Neural progenitor cell (in vitro differentiated cells): ENCODE data around the gene A1CF. TPM values are rescaled to one million over a fixed set of nuclear protein-coding genes. Genes with fewer than 3 reads are reported as not detected.
A peak's percentile ranks its signal among the peaks of the same experiment; 100 is the strongest.
"Not testable (repeated sequence)": the region's sequence is repeated elsewhere in the genome, so short reads cannot be mapped to it uniquely, and the experiment has no call there.

Experiments used
- DNase-seq: peaks from one replicate; pipeline ENCODE4 v3.0.0-alpha.2; 2016; ENCODE audit warnings: low spot score
- H2AFZ ChIP-seq: fragments of 200-600 bp; sonication (generic); replicated peaks from 2 replicates; pipeline ENCODE4 v1.6.1; 2016; ENCODE audit warnings: antibody characterized with exemption
- H3F3A ChIP-seq: fragments of 200-600 bp; sonication (generic); 2 replicates; pipeline ENCODE4 v1.6.1; 2016; ENCODE audit warnings: antibody characterized with exemption, low read depth
- H3K27ac ChIP-seq: fragments of 200-600 bp; sonication (generic); 2 replicates; pipeline ENCODE4 v1.5.1; 2016; ENCODE audit warnings: mild to moderate bottlenecking
- H3K27me3 ChIP-seq: fragments of 200-600 bp; sonication (generic); 2 replicates; pipeline ENCODE4 v1.6.1; 2016; ENCODE audit warnings: mild to moderate bottlenecking, moderate library complexity
- H3K36me3 ChIP-seq: fragments of 200-600 bp; sonication (generic); 2 replicates; pipeline ENCODE4 v1.5.1; 2016
- H3K4me1 ChIP-seq: fragments of 200-600 bp; sonication (generic); 2 replicates; pipeline ENCODE4 v1.6.1; 2016; ENCODE audit warnings: mixed run types
- H3K4me2 ChIP-seq: fragments of 200-600 bp; sonication (generic); 2 replicates; pipeline ENCODE4 v1.6.1; 2016
- H3K4me3 ChIP-seq: fragments of 200-600 bp; sonication (generic); 2 replicates; pipeline ENCODE4 v1.5.1; 2016
- H3K79me2 ChIP-seq: fragments of 200-600 bp; sonication (generic); 2 replicates; pipeline ENCODE4 v1.6.1; 2016; ENCODE audit warnings: low read depth
- H3K9ac ChIP-seq: fragments of 200-600 bp; sonication (generic); 2 replicates; pipeline ENCODE4 v1.6.1; 2016
- H3K9me3 ChIP-seq: fragments of 200-600 bp; sonication (generic); 2 replicates; pipeline ENCODE4 v1.5.1; 2016; ENCODE audit warnings: low read depth
- H4K20me1 ChIP-seq: fragments of 200-600 bp; sonication (generic); 2 replicates; pipeline ENCODE4 v1.6.1; 2016; ENCODE audit warnings: low read depth
- H3K27ac Mint-ChIP-seq: 3 replicates; pipeline ENCODE4 v1.8.0; 2021; ENCODE audit warnings: mixed read lengths
- H3K27me3 Mint-ChIP-seq: 2 replicates; pipeline ENCODE4 v1.8.0; 2022; ENCODE audit warnings: low read depth, mild to moderate bottlenecking, inconsistent platforms, moderate library complexity, mixed read lengths; ENCODE audit not compliant: insufficient read depth
- H3K36me3 Mint-ChIP-seq: 3 replicates; pipeline ENCODE4 v1.8.0; 2021; ENCODE audit warnings: mixed read lengths
- H3K4me1 Mint-ChIP-seq: 3 replicates; pipeline ENCODE4 v1.8.0; 2021; ENCODE audit warnings: mixed read lengths
- H3K4me3 Mint-ChIP-seq: 3 replicates; pipeline ENCODE4 v1.8.0; 2021; ENCODE audit warnings: mild to moderate bottlenecking, moderate library complexity, mixed read lengths
- H3K9me3 Mint-ChIP-seq: 3 replicates; pipeline ENCODE4 v1.8.0; 2020; ENCODE audit warnings: mixed read lengths
- CTCF ChIP-seq: fragments of 200-600 bp; sonication (generic); IDR thresholded peaks from 2 replicates; pipeline ENCODE4 v1.5.1; 2017; ENCODE audit warnings: antibody characterized with exemption, mild to moderate bottlenecking
- EZH2 ChIP-seq: fragments of 200-600 bp; sonication (generic); IDR thresholded peaks from 2 replicates; pipeline ENCODE4 v1.6.1; 2017; ENCODE audit warnings: antibody characterized with exemption, mild to moderate bottlenecking, moderate library complexity
- EZH2phosphoT487 ChIP-seq: fragments of 200-600 bp; sonication (generic); IDR thresholded peaks from 2 replicates; pipeline ENCODE4 v1.6.1; 2017; ENCODE audit warnings: antibody characterized with exemption
- total RNA-seq: library from RNA; depleted of rRNA; stranded (reverse); fragments of >200 nt; gene quantifications from 2 replicates; pipeline ENCODE4 v1.2.3, GENCODE V29; 2015; ENCODE audit warnings: low replicate concordance

A1CF gene
- total RNA-seq, 1 donor from 2014 or later = not detected

DNA sequence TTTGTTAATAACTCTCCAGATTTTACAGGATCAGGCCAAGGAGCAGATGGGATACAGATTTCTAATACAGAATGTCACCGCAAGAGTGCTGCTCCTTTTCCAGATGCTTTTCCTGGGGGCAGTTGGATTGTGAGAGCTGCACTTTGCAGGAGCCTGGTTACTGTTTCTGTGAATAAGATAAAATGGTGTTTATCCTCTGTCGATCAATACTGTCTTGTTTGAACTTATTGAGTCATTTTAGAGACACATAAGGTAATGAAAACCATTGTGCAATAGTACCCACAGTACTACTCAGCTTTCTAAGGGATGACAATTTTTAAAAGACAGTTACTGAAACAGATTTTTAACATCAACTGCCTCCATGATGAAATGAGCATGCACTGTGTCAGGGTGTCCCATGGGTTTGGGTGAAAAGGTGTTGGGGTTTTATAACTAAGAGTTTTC lies 2.9 kb downstream of the A1CF start:
- H3K4me2 ChIP-seq = no peak overlapping the region
- no peak overlapping the region for H3K27ac Mint-ChIP-seq
- no peaks in the 10 kb centered on the region for H3K36me3 ChIP-seq
- H3K9me3 ChIP-seq = no peaks in the 10 kb centered on the region
- H3K9ac ChIP-seq = no peak overlapping the region
- no peaks in the 10 kb centered on the region for H3K79me2 ChIP-seq
- no peak for DNase-seq
- no peaks in the 10 kb centered on the region for H3K4me1 Mint-ChIP-seq
- H3K4me1 ChIP-seq = no peaks in the 10 kb centered on the region
- no peak overlapping the region for H3K4me3 Mint-ChIP-seq
- no peaks in the 10 kb centered on the region for H3F3A ChIP-seq
- no peak for TF ChIP-seq CTCF
- H3K9me3 Mint-ChIP-seq = no peaks in the 10 kb centered on the region
- no peaks in the 10 kb centered on the region for H3K27me3 ChIP-seq
- no peaks in the 10 kb centered on the region for H3K36me3 Mint-ChIP-seq
- H3K27me3 Mint-ChIP-seq = no peaks in the 10 kb centered on the region
- H3K4me3 ChIP-seq = no peak overlapping the region
- peak overlapping the region; percentile 60 for H2AFZ ChIP-seq
- no peaks in the 10 kb centered on the region for H4K20me1 ChIP-seq
- H3K27ac ChIP-seq = no peak overlapping the region

DNA sequence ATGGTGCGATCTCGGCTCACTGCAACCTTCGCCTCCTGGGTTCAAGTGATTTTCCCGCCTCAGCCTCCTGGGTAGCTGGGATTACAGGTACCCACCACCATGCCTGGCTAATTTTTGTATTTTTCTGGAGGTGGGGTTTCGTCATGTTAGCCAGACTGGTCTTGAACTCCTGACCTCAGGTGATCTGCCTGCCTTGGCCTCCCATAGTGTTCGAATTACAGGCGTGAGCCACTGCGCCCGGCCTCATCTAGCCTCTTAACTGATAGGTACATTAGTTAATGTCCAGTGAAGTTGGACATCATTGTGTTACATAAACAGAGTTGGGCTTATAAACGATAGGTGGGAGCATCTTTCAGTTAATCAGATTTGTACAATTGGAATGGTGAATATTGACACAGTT lies 4.4 kb downstream of the A1CF start:
- not testable (repeated sequence) for H3K36me3 Mint-ChIP-seq, H3K36me3 ChIP-seq, H3K4me1 ChIP-seq, H3K4me3 Mint-ChIP-seq, H3K9me3 Mint-ChIP-seq, H3K79me2 ChIP-seq, DNase-seq, H3F3A ChIP-seq, H3K27me3 ChIP-seq, H3K27me3 Mint-ChIP-seq, H3K27ac Mint-ChIP-seq, H3K9me3 ChIP-seq, H2AFZ ChIP-seq, H3K27ac ChIP-seq, H4K20me1 ChIP-seq, H3K9ac ChIP-seq, H3K4me3 ChIP-seq, H3K4me1 Mint-ChIP-seq, H3K4me2 ChIP-seq

- Mint-ChIP-seq H3K27me3 (no peaks in the 10 kb centered on the region), H3K4me3 (no peak overlapping the region), H3K9me3 (no peaks in the 10 kb centered on the region), H3K4me1 (no peaks in the 10 kb centered on the region), H3K36me3 (no peaks in the 10 kb centered on the region), H3K27ac (no peak overlapping the region)
- DNase-seq = no peak
- Histone ChIP-seq H2AFZ (no peak overlapping the region), H3K9me3 (no peaks in the 10 kb centered on the region), H3K36me3 (no peaks in the 10 kb centered on the region), H3K4me1 (no peaks in the 10 kb centered on the region), H3K9ac (no peak overlapping the region), H3K4me2 (no peak overlapping the region), H3K4me3 (no peak overlapping the region), H3K27ac (no peak overlapping the region), H3K27me3 (no peaks in the 10 kb centered on the region), H3F3A (no peaks in the 10 kb centered on the region), H4K20me1 (no peaks in the 10 kb centered on the region), H3K79me2 (no peaks in the 10 kb centered on the region)
- TF ChIP-seq CTCF (no peak), EZH2phosphoT487 (no peak), EZH2 (no peak)
These were observed 9.0 kb downstream of the A1CF start for GRCh38 chr10:50876429-50876828.

DNA sequence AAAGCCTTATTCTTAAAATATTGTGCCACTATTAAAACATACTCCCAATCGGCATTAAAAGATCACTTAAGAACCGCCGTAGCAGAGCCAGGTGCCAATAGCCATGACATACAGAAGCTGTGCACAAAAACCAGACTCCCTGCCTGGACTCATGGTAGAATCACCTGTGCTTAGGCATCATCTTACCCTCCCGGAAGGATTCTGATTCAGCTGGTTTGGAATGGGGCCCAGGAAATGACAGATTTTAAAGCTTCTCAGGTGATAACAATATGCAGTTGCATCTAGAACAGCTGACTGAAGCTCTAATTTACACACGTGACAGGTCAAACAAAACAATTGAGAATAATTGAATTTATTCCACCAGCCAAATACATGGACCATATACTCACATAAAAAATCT lies 10.7 kb downstream of the A1CF start:
- Histone ChIP-seq H3F3A (no peaks in the 10 kb centered on the region), H3K9ac (no peak overlapping the region), H3K9me3 (no peaks in the 10 kb centered on the region), H3K4me3 (no peak overlapping the region), H3K79me2 (no peaks in the 10 kb centered on the region), H3K27ac (no peak overlapping the region), H4K20me1 (no peaks in the 10 kb centered on the region), H3K4me1 (no peaks in the 10 kb centered on the region), H3K4me2 (no peak overlapping the region), H3K36me3 (no peaks in the 10 kb centered on the region), H3K27me3 (no peaks in the 10 kb centered on the region), H2AFZ (no peak overlapping the region)
- no peak overlapping the region for H3K27ac Mint-ChIP-seq
- DNase-seq = no peak
- TF ChIP-seq CTCF = no peak
- no peak for TF ChIP-seq EZH2phosphoT487
- TF ChIP-seq EZH2 = no peak
- H3K9me3 Mint-ChIP-seq = no peaks in the 10 kb centered on the region
- H3K27me3 Mint-ChIP-seq = no peaks in the 10 kb centered on the region
- H3K4me1 Mint-ChIP-seq = no peaks in the 10 kb centered on the region
- H3K36me3 Mint-ChIP-seq = no peaks in the 10 kb centered on the region
- no peak overlapping the region for H3K4me3 Mint-ChIP-seq
